Adrenal gland (tissue), 5 donors: ENCODE data around the gene PRPF6.

Source experiments
- CTCF ChIP-seq, 6 experiments: fragments of 450-650 bp in 4 of 6; fragments of 200-600 bp in 2 of 6; sonication (generic) in 1 of 6; IDR thresholded peaks; 1 replicate in 5 of 6; 2 replicates in 1 of 6; pipeline versions ENCODE4 v1.5.1 to v1.8.0; 2016 to 2021; ENCODE audit warnings: antibody characterized with exemption in 6 of 6, mild to moderate bottlenecking in 2 of 6, moderate library complexity in 1 of 6
- POLR2A ChIP-seq, 2 donors: fragments of 450-650 bp; IDR thresholded peaks; one replicate each; pipeline ENCODE4 v1.6.1; 2017; ENCODE audit warnings: antibody characterized with exemption in 2 of 2, mild to moderate bottlenecking in 2 of 2, moderate library complexity in 1 of 2
- donor health status: DM: no; HTN: no; CAD: no.

GRCh38 chr20:64052326-64052722 is 71.4 kb downstream of the PRPF6 start:
- no peak for TF ChIP-seq CTCF (IDR thresholded peaks at IDR 0.05)
- TF ChIP-seq POLR2A (IDR thresholded peaks at IDR 0.05), result no peak
